Astrocyte (in vitro differentiated cells and primary cell): ENCODE data around the gene RIPOR2.

Experiments used
- CTCF ChIP-seq: IDR thresholded peaks from 2 replicates; pipeline ENCODE4 v1.5.1; 2011; ENCODE audit warnings: low read depth, mild to moderate bottlenecking, inconsistent platforms, low read length, moderate library complexity; ENCODE audit not compliant: insufficient read depth
- EZH2 ChIP-seq: IDR thresholded peaks from 2 replicates; pipeline ENCODE4 v1.6.1; 2012; ENCODE audit warnings: mild to moderate bottlenecking, low read length, inconsistent platforms; ENCODE audit not compliant: insufficient read depth

GRCh38 chr6:24859132-24859531, 76.6 kb downstream of the RIPOR2 start:
- TF ChIP-seq CTCF, result no peak
- TF ChIP-seq EZH2, result no peak
